ENCODE results near the gene CTNNBIP1. TPM values are rescaled to one million over a fixed set of nuclear protein-coding genes. Genes with fewer than 3 reads are reported as not detected.

CTNNBIP1 gene
- total and polyA plus RNA-seq, 2 of the 8 experiments (the other 6 are each of a cell fraction or from before 2014, with no cell fraction given) = 40.9 to 46.6 TPM

- Histone ChIP-seq H3K27me3 (replicated peaks in 1 of 4; ENCODE audit: control insufficient read depth in 3 of 4, extremely low read depth in 1 of 4, insufficient read depth in 3 of 4, low read length in 3 of 4) (no peaks in the 10 kb centered on the region), H3K56ac (replicated peaks; ENCODE audit: insufficient read length, low read depth, low read length) (no peak overlapping the region), H3K9ac (replicated peaks in 1 of 4; ENCODE audit: extremely low read depth in 1 of 4, low read depth in 3 of 4, low read length in 3 of 4) (no peak overlapping the region), H4K8ac (ENCODE audit: extremely low read depth, insufficient read depth, low read length) (no peak overlapping the region), H2AK5ac (ENCODE audit: low read depth, low read length) (no peak overlapping the region), H2AFZ (ENCODE audit: low read length) (no peak overlapping the region), H3K36me3 (ENCODE audit: control insufficient read depth in 2 of 4, insufficient read depth in 4 of 4, low read length in 3 of 4) (no peaks in the 10 kb centered on the region), H3K23me2 (ENCODE audit: low read depth, low read length) (peaks cover 5% of the 10 kb centered on the region; the same call in 1 of the 2 replicates), H2BK12ac (ENCODE audit: low read depth, low read length) (no peak overlapping the region), H3K23ac (ENCODE audit: insufficient read length) (no peak overlapping the region), H4K5ac (ENCODE audit: insufficient read length, low read depth, low read length) (no peak overlapping the region), H2BK15ac (ENCODE audit: low read length) (no peak overlapping the region), H3K4me1 (replicated peaks in 1 of 4; ENCODE audit: control insufficient read depth in 3 of 4, insufficient read depth in 4 of 4, low read length in 3 of 4) (peaks cover 0 to 4% (median 0%) of the 10 kb centered on the region in 4 experiments; a peak in 1 of 7 replicates), H3K14ac (ENCODE audit: insufficient read length) (no peak overlapping the region), H3K4me3 (ENCODE audit: extremely low read depth in 1 of 4, insufficient read depth in 2 of 4, low read depth in 3 of 4, low read length in 4 of 4) (no peak overlapping the region), H3K4me2 (ENCODE audit: insufficient read depth in 1 of 2, low read depth in 2 of 2, low read length in 2 of 2) (no peak overlapping the region), H2BK20ac (ENCODE audit: low read length) (no peak overlapping the region), H2BK120ac (replicated peaks; ENCODE audit: low read depth, low read length) (no peak overlapping the region), H4K20me1 (replicated peaks in 1 of 2; ENCODE audit: control insufficient read depth in 1 of 2, insufficient read depth in 2 of 2, low read length in 2 of 2) (no peaks in the 10 kb centered on the region), H3K27ac (ENCODE audit: low read depth, low read length) (no peak overlapping the region), H3K18ac (ENCODE audit: extremely low read depth, low read length) (no peak overlapping the region), H3K9me3 (ENCODE audit: insufficient read depth in 2 of 2, low read depth in 1 of 2, low read length in 1 of 2) (no peaks in the 10 kb centered on the region), H2BK5ac (ENCODE audit: low read depth, low read length) (no peak overlapping the region), H3K79me1 (ENCODE audit: low read depth, low read length) (no peaks in the 10 kb centered on the region), H4K91ac (replicated peaks; ENCODE audit: insufficient read length, low read length) (no peak overlapping the region), H3K79me2 (ENCODE audit: control insufficient read depth in 1 of 2, insufficient read depth in 2 of 2, low read length in 2 of 2) (no peaks in the 10 kb centered on the region), H3K4ac (replicated peaks; ENCODE audit: insufficient read length, low read depth, low read length) (no peak overlapping the region)
- ChIA-PET CTCF (ENCODE audit: partially characterized antibody) (interaction anchor here (1.5 to 2.4 kb wide), 2 partner anchors 71 to 88 kb away, joined by 5 to 7 read pairs; partner anchors contain the start of gene UBE4B), POLR2A (ENCODE audit: partially characterized antibody) (no interaction called here)
- no peak for TF ChIP-seq SP1 (IDR thresholded peaks at IDR 0.05; ENCODE audit: low read depth, low read length)
- no peak for TF ChIP-seq MAFK (IDR thresholded peaks at IDR 0.05; ENCODE audit: low read depth, low read length)
- no peak for TF ChIP-seq CTCF (IDR thresholded peaks at IDR 0.05; ENCODE audit: control extremely low read depth in 1 of 3, insufficient read depth in 1 of 3, low read depth in 1 of 3, low read length in 3 of 3)
- no peak for TF ChIP-seq JUND (IDR thresholded peaks at IDR 0.05; ENCODE audit: low read length)
- no peak for TF ChIP-seq CHD2 (IDR thresholded peaks at IDR 0.05; ENCODE audit: low read length)
- no peak for TF ChIP-seq KDM4A (IDR thresholded peaks at IDR 0.05; ENCODE audit: low read depth, low read length, severe bottlenecking)
- TF ChIP-seq TBP (IDR thresholded peaks at IDR 0.05; ENCODE audit: low read depth, low read length) = no peak
- no peak for TF ChIP-seq GTF2F1 (IDR thresholded peaks at IDR 0.05; ENCODE audit: borderline replicate concordance, low read depth, low read length)
- TF ChIP-seq JUN (IDR thresholded peaks at IDR 0.05; ENCODE audit: low read depth, low read length) = no peak
- WGBS, 2 experiments (ENCODE audit: extremely low coverage in 1 of 2, insufficient coverage in 1 of 2, insufficient read length in 1 of 2, insufficient replicate concordance in 2 of 2, low coverage in 1 of 2, low lambda C conversion rate in 2 of 2, missing lambda C conversion rate in 1 of 2) = 88% methylated on average over 2 of the region's 2 CpGs; no CpG with 5 or more reads in 1 of the 2 experiments
- DNase-seq (ENCODE audit: low read depth in 1 of 2, low spot score in 2 of 2) (no peak), FAIRE-seq (no peak)
Measured at GRCh38 chr1:9946315-9946714, 36.2 kb upstream of the CTNNBIP1 start.
